GM10248 (cell line): Measurements from ENCODE around the gene CDC20.
A peak's percentile ranks its signal among the peaks of the same experiment; 100 is the strongest.

ENCODE experiments used
- CTCF ChIA-PET: fragments of 300-600 bp; sonication (Branson Sonifier 250); formaldehyde crosslinking; extraction: SDS; loops from one replicate; lab custom pipeline; 2021; ENCODE audit warnings: antibody characterized with exemption; lab: Yijun Ruan, JAX
- POLR2A ChIA-PET: fragments of 350-650 bp; sonication (Branson Sonifier 250); formaldehyde crosslinking; extraction: SDS; loops from one replicate; lab custom pipeline; 2020; ENCODE audit warnings: antibody characterized with exemption; lab: Yijun Ruan, JAX
- DNase-seq: peaks from one replicate; pipeline ENCODE4 v3.0.0; 2012; ENCODE audit errors: extremely low spot score
- CTCF ChIP-seq: IDR thresholded peaks from 2 replicates; pipeline ENCODE4 v1.5.1; 2012; ENCODE audit warnings: mild to moderate bottlenecking, low read depth; ENCODE audit errors: extremely low read depth, missing control alignments, control extremely low read depth

Gene CDC20

DNA sequence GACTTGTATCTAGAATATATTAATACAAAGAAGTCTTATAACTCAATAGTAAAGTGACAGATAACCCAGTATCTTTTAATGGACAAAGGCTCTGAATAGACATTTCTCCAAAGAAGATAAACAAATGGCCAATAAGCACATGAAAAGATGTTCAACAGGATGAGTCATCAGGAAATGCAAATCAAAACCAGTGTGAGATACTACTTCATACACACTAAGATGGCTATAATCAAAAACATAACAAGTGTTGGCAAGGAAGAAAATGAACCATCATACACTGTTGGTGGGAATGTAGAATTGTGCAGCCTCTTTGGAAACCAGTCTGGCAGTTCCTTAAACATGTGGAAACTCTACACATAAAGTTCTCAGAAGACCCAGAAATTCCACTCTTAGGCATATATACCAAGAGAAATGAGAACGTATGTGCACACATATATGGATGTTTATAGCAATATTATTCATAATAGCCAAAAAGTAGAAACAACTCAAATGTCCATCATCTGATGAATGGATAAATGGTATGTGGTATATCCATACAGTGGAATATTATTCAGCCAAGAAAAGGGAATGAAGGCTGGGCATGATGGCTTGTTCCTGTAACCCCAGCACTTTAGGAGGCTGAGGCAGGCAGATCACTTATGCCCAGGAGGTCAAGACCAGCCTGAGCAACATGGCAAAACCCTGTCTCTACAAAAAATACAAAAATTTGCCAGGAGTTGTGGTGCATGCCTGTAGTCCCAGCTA lies 31.1 kb upstream of the CDC20 start:
- no peak for TF ChIP-seq CTCF
- ChIA-PET CTCF (no interaction called here), POLR2A (no interaction called here)
- DNase-seq: no peak

GRCh38 chr1:43329995-43330751 lies 28.6 kb upstream of the CDC20 start:
- TF ChIP-seq CTCF: no peak
- ChIA-PET POLR2A (interaction anchor here (0.6 kb wide), 1 partner anchor 40 kb away, joined by 7 read pairs; no protein-coding TSS in a partner anchor), CTCF (interaction anchor here (1.2 to 1.4 kb wide), 2 partner anchors 9 to 103 kb away, joined by 3 to 7 read pairs; no protein-coding TSS in a partner anchor)
- DNase-seq: peak; percentile 77

- no peak for DNase-seq
- CTCF ChIA-PET: interaction anchor here (0.7 kb wide), 1 partner anchor 105 kb away, joined by 3 read pairs; no protein-coding TSS in a partner anchor
These were observed 27.1 kb upstream of the CDC20 start for GRCh38 chr1:43331688-43332087.

GRCh38 chr1:43334453-43335205 lies 24.2 kb upstream of the CDC20 start:
- TF ChIP-seq CTCF: no peak
- ChIA-PET CTCF (no interaction called here), POLR2A (no interaction called here)
- no peak for DNase-seq

More at GRCh38 chr1:43331688-43332087, 27.1 kb upstream of the CDC20 start:
- POLR2A ChIA-PET: no interaction called here
- no peak for TF ChIP-seq CTCF

GRCh38 chr1:43337588-43337987 lies 21.2 kb upstream of the CDC20 start, which contains the start of gene MPL:
Gene MPL, plus strand, starts transcription at chr1:43337818. Its CDS starts 31 bp downstream, at chr1:43337849.
- no peak for DNase-seq
- ChIA-PET CTCF (no interaction called here), POLR2A (interaction anchor here (0.5 kb wide), 1 partner anchor 33 kb away, joined by 5 read pairs; no protein-coding TSS in a partner anchor)
- no peak for TF ChIP-seq CTCF

GRCh38 chr1:43338001-43338400 lies 20.8 kb upstream of the CDC20 start:
- no peak for TF ChIP-seq CTCF
- CTCF ChIA-PET: no interaction called here
- POLR2A ChIA-PET: interaction anchor here (0.5 kb wide), 1 partner anchor 32 kb away, joined by 5 read pairs; no protein-coding TSS in a partner anchor
- DNase-seq: no peak
